Measurements from ENCODE around the gene TOX4.

GRCh38 chr14:21501568-21501967 is 24.6 kb downstream of the TOX4 start:
- no peak for TF ChIP-seq CTCF (IDR thresholded peaks at IDR 0.05)
- TF ChIP-seq POLR2A (IDR thresholded peaks at IDR 0.05): no peak
- no peak for TF ChIP-seq POLR2AphosphoS5 (IDR thresholded peaks at IDR 0.05)
